CD4-positive, alpha-beta T cell treated with Interleukin-21 for 1 hour (primary cell): ENCODE results near the gene HEBP2.

Experiments used
- DNase-seq: peaks from one replicate; pipeline ENCODE4 v3.0.0-alpha.2; 2020

HEBP2 gene

DNA sequence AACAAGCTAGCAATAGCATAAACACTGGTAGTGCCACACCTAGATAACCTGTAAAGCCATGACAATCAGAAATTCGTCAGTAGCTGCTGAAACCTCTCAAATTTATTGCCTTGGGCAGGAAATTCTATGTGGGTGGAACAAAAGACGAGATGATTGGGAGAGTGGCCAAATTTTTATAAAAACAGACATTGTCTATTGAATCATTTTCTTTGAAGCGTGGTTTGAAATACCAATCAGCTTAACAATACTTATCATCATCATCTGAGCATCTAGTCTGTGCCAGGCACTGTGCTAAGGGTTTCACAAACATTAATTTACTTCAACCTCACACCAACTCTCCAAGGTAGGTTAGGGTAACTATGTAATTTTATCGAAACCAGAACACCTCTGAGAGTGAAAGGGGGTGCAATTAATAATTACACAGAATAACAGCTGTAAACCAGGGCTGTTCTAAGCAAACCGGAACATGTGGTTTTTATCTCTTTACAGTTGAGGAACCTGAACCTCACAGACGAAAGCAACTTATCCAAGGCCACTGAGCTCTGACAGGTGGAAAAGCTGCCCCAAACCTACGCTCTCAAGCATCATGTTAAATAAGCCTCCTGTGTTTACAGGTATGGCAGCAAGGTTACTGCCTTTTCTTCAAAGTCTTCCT is 51.9 kb downstream of the HEBP2 start:
- DNase-seq, result peak; percentile 68

DNA sequence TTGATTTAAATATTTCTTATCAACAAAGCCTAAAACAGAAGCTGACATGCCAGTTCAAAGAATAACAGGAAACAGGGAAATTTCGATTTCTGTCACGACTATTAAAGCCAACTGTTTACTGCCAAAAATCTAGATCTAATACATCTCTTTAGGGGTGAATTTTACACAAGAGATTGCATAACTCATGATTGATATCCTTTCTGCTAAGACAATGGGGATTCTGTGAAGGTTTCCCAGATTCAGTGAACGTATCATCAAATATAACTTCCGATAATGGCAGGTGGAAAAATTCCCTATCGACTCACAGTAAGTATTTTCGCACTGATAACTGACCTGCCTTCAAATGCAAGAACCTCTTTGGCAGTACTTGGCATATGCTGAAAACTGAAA is 52.4 kb downstream of the HEBP2 start:
- no peak for DNase-seq

DNA sequence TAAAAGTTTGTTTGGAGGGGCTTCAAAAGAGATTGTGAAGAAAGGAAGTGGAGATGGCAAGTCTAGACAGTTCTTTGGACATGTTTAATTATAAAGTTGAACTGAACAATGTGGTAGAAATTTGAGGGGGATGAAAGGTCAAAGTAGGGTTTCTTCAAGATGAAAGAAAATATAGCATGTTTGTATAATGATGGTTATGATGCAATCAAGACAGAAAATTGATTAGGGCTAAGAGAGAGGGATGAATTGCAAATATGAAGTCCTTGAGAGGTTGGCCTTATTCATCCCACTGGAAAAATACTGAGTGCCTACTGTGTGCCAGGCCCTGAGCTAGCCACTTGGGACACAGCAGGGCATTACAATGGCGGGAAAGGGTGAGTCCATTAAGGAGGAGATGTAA is 57.6 kb downstream of the HEBP2 start:
- no peak for DNase-seq

DNA sequence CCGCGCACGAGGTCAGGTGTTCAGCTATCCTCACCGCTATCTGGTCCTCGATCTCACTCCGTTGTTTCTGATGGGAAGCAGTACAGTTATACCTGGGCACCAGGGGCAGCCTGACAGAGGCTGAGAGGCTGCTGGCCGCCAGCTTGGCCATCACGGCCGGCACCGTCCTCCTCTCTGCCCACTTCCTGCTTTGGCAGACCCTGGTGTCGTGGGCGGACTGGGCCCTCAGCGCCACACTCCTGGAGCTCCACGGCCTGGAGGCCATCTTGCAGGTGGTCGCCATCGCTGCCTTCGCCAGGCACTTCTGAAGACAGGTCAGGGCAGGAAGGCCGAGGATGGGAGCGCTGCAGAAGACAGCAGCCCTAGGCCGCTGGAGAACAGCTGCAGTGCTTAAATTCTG is 60.1 kb downstream of the HEBP2 start:
- no peak for DNase-seq

DNA sequence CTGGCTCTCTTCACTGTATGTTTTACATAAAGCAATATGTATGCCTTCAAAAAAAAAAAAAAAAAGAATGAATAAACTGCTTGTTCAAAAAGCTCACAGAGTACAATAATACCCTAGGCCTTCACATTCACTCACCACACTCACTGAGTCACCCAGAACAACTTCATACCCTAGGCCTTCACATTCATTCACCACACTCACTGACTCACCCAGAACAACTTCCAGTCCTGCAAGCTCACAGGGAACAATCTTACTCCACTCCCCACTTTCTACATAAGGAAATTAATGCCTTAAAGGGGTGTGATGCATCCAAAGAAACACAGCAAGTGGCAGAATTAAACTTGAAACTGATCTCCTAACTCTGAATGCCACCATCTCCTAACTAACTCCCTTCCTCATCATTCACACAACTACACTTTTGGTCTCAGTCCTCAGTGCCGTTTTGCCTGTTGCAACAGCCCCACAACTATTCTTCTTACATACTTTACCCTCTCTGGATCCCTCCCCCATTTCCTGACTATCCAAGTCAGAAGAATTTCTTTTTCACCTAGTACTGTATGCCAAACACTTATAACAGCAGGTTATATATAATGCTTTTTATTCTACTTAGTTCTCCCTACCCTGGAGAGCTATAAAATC is 61.1 kb downstream of the HEBP2 start:
- no peak for DNase-seq

DNA sequence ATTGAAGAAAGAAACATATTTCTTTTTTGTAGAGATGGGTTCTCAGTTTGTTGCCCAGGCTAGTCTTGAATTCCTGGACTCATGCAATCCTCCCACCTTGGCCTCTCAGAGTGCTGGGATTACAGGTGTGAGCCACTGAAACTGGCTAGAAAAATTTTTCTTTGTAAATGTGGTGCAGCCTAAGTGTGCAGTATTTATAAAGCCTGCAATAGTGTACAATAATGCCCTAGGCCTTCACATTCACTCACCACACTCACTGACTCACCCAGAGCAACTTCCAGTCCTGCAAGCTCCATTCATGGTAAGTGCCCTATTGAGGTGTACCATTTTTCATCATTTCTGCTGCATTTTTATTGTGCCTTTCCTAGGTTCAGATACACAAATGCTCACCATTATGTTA is 63.9 kb downstream of the HEBP2 start:
- no peak for DNase-seq

DNA sequence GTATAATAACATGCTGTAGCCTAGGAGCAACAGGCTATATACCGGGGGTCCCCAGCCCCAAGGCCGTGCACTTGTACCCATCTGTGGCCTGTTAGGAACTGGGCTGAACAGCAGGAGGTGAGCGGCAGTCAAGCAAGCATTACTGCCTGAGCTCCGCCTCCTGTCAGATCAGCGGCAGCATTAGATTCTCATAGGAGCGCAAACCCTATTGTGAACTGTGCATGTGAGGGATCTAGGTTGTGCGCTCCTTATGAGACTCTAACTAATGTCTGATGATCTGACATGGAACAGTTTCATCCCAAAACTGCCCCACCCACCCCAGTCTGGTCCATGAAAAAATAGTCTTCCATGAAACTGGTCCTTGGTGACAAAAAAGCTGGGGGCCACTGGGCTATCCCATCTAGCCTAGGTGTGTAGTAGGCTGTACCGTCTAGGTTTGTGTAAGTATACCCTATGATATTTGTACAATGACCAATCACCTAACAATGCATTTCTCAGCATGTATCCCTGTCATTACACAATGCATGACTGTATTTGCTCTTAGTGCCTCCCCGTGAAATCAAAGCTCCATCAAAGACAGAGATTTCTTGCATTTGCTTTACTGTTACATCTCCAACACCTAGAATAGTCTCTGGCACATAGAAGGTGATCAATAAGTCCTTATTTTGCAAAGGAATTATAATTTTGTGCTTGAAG is 64.4 kb downstream of the HEBP2 start:
- no peak for DNase-seq
